HG03575 (cell line): Measurements from ENCODE around the gene GGN.
"Not testable (repeated sequence)": the region's sequence is repeated elsewhere in the genome, so short reads cannot be mapped to it uniquely, and the experiment has no call there.

Source experiments
- ATAC-seq: cut with Tn5 transposase; IDR thresholded peaks from one replicate; pipeline ENCODE4 v1.9.1; 2021; ENCODE audit not compliant: unreplicated experiment, insufficient number of reproducible peaks, low FRiP score; ENCODE audit errors: extremely low read depth

The GGN gene

GRCh38 chr19:38346837-38347236, 41.0 kb downstream of the GGN start:
- no peak for ATAC-seq

- no peak for ATAC-seq
These were observed 46.9 kb downstream of the GGN start for GRCh38 chr19:38340927-38341326.

DNA sequence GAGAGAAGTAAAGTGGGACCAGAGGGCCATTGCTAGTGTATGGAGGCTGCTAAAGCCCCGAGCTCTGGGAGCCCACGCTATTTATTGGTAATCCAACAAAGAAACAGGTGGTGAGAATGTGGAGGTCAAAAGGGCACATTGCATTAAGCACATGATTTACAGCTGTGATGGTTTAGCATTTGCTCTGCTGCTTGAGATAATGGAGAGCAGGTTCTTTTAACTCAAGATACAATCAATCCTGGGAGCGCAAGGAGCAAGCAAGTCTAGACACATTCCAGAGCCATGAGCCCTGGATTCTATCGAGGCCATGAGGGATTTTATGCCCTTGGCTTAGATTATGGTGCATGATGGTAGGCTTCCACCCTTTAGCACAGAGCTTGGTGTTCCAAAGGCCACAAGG, 48.8 kb downstream of the GGN start:
- ATAC-seq, result not testable (repeated sequence)

DNA sequence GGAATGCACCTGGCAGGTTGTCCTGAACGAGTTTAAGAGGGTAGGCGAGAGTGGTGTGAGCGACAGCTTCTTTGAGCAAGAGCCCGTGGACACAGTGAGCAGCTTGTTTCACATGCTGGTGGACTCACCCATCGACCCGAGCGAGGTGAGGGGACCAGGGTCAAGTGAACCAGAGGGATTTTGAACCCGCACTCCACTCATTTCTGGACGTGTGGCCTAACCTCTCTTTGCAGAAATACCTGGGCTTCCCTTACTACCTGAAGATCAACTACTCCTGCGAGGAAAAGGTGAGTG, 50.5 kb downstream of the GGN start:
- ATAC-seq, result no peak

GRCh38 chr19:38336638-38337359, 51.0 kb downstream of the GGN start:
- ATAC-seq, result no peak

DNA sequence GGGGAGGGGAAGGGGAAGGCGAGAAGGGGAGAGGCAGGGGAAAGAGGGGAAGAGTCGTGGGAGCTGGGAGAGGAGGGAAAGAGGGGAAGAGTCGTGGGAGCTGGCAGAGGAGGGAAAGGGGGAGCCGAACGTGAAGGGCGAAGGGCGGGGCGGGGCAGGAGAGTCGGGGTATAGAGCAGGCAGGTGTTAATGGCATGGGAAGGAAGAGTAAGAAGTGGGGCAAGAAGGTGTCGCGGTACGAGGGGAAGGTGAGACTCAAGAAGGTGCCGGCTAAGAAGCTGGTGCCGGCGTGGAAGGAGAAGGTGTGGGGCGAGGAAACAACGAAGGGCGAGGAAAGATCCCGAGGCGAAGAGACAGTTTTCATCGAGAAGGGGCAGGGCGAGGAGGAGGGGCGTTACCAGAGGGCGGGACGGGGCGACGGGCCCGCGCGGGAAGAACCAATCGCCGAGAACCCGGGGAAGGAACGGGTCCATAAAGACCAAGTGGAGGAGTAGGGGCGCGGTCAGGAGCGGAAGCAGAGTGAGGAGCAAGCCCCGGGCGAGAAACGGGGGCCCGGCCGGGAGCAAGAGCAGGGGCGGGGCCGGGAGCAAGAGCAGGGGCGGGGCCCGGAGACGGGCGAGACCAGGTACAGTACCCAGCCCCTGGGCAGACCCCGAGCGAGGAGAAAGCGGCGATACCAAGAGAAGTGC, 51.7 kb downstream of the GGN start:
- no peak for ATAC-seq
